ENCODE measurements around the gene FBXW4. TPM values are rescaled to one million over a fixed set of nuclear protein-coding genes. Genes with fewer than 3 reads are reported as not detected.
"Not testable (repeated sequence)": the region's sequence is repeated elsewhere in the genome, so short reads cannot be mapped to it uniquely, and the experiment has no call there.

The FBXW4 gene
- total and polyA plus RNA-seq, 4 donors, result 65.2 to 99.9 (median 73.0) TPM

DNA sequence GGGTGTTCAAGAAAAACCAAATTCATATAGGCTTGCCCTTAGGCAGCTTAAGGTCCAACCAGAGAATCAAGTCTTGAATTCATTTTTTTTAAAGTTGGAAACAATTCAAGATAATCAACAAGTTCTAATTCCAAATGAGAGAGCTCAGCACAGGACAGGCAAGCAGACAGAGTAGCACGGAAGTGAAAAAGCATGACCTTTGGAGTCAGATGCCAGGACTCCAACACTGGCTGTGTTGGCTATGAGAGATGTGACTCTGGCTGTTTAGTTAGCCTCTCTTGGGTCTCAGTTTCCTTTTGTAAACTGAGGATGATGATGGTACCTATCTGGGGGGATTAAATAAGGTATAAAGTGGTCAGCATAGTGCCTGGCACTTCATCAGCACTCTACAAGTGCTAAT lies 49.3 kb downstream of the FBXW4 start:
- no peaks in the 10 kb centered on the region for H3K9me3 ChIP-seq (ENCODE audit: control insufficient read depth, low read length)
- no peaks in the 10 kb centered on the region for H3K27me3 ChIP-seq (ENCODE audit: control insufficient read depth in 1 of 2, insufficient read depth in 2 of 2, low read length in 1 of 2)
- DNase-seq (no peak), ATAC-seq (ENCODE audit: low FRiP score) (no peak)
- intact Hi-C loops (cut with DNase I), result no loop called here
- peaks cover 0 to 3% of the 10 kb centered on the region in 2 donors for H3K36me3 ChIP-seq (ENCODE audit: control insufficient read depth in 1 of 2, insufficient read depth in 2 of 2, low read length in 1 of 2)
- H3K4me1 ChIP-seq (ENCODE audit: control insufficient read depth in 1 of 2, insufficient read depth in 2 of 2, low read length in 2 of 2), result no peaks in the 10 kb centered on the region
- no peak overlapping the region for H3K4me3 ChIP-seq (ENCODE audit: low read length in 2 of 2)
- 56 to 59% methylated on average over 1 of the region's 1 CpG for WGBS, 2 donors
- no peak overlapping the region for H3K27ac ChIP-seq (ENCODE audit: low read depth in 1 of 2, low read length in 2 of 2)

DNA sequence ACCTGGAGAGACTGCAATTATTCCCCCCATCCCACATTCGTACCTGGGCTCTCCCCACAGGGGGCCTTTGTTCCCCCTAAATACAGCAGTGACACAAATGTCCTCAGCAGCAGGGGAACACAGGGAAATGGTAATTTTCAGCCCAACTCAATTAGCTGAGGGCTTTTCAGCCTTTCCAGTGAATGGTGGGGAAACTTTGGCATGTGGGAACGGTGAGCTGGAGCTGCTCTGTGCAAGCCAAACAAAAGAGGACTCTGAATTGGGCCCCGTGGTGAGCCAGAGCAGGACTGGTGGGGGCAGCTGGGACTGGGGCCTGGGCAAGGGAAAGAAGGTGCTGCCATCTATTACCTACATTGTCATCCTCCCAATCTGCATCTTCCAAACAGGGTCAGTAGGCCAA lies 51.0 kb downstream of the FBXW4 start:
- Histone ChIP-seq H3K36me3 (ENCODE audit: control insufficient read depth in 1 of 2, insufficient read depth in 2 of 2, low read length in 1 of 2) (peaks cover 0 to 4% of the 10 kb centered on the region in 2 donors), H3K4me3 (ENCODE audit: low read length in 2 of 2) (no peak overlapping the region), H3K27ac (ENCODE audit: low read depth in 1 of 2, low read length in 2 of 2) (no peak overlapping the region), H3K27me3 (ENCODE audit: control insufficient read depth in 1 of 2, insufficient read depth in 2 of 2, low read length in 1 of 2) (no peaks in the 10 kb centered on the region), H3K4me1 (ENCODE audit: control insufficient read depth in 1 of 2, insufficient read depth in 2 of 2, low read length in 2 of 2) (no peaks in the 10 kb centered on the region), H3K9me3 (ENCODE audit: control insufficient read depth, low read length) (no peaks in the 10 kb centered on the region)
- DNase-seq (no peak), ATAC-seq (ENCODE audit: low FRiP score) (no peak)
- intact Hi-C loops (cut with DNase I), result no loop called here
- 55 to 63% methylated on average over 3 of the region's 3 CpGs for WGBS, 2 donors

DNA sequence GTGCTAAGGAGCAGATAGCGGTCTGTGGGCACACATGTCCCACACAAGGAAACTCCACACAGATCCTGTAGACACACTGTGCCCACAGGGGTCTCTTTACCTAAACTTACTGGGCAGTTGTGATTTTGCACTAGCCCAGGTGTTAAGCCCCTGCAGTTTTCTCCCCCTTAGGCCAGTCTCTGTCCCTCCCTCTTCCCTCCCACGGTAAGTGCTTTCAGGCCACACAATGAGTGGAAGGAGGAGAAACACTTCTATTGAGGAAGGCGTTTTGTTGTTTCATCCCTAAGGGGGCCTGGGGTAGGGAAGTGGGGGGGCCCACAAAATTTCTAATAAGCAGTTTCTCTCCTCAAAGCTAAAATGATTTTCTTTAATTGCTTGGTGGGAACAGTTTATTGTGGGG lies 51.4 kb downstream of the FBXW4 start:
- no peak overlapping the region for H3K27ac ChIP-seq (ENCODE audit: low read depth in 1 of 2, low read length in 2 of 2)
- no peaks in the 10 kb centered on the region for H3K27me3 ChIP-seq (ENCODE audit: control insufficient read depth in 1 of 2, insufficient read depth in 2 of 2, low read length in 1 of 2)
- no peak for ATAC-seq (ENCODE audit: low FRiP score)
- no peaks in the 10 kb centered on the region for H3K4me1 ChIP-seq (ENCODE audit: control insufficient read depth in 1 of 2, insufficient read depth in 2 of 2, low read length in 2 of 2)
- no peak overlapping the region for H3K4me3 ChIP-seq (ENCODE audit: low read length in 2 of 2)
- intact Hi-C loops (cut with DNase I), result no loop called here
- no peak for DNase-seq
- peaks cover 0 to 4% of the 10 kb centered on the region in 2 donors for H3K36me3 ChIP-seq (ENCODE audit: control insufficient read depth in 1 of 2, insufficient read depth in 2 of 2, low read length in 1 of 2)
- 77 to 89% methylated on average over 3 of the region's 3 CpGs for WGBS, 2 donors
- no peaks in the 10 kb centered on the region for H3K9me3 ChIP-seq (ENCODE audit: control insufficient read depth, low read length)

DNA sequence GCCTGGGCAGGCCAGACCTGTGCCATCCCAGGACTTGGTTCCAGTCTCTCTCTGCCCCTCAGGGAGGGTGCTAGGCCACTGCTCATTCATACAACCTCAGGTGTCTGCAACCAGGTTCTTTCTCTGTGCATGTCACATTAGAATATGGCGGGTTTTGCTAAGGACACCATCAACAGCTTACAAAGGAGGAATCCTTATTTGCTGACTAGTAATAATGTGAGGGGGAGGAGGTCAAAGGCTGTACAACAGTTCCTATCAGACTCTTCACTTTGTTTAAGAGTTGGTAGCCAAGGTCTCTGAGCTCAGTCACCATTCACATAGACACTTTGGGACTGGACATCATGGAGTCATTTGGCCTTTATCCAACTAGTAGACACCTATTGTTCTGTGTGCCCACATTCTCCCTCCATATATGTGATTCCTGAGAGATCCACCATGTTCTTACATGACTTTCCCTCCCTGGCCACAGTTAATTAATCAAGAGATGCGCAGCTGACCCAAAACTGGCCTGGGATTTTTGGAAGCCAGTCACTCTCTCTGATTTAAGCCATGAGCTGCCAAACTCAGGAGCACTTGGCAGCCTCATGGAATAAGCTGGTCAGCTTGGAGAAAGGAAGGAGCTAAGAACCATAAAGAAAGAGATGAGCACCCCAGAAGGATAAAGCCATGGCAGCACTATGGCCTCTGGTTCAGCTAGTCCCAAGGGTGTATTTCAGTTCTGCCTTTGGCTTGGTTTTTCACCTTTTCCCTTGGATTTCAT lies 55.6 kb downstream of the FBXW4 start:
- Histone ChIP-seq H3K27me3 (ENCODE audit: control insufficient read depth in 1 of 2, insufficient read depth in 2 of 2, low read length in 1 of 2) (no peaks in the 10 kb centered on the region), H3K36me3 (ENCODE audit: control insufficient read depth in 1 of 2, insufficient read depth in 2 of 2, low read length in 1 of 2) (peaks cover 3 to 6% of the 10 kb centered on the region in 2 donors), H3K9me3 (ENCODE audit: control insufficient read depth, low read length) (no peaks in the 10 kb centered on the region), H3K27ac (ENCODE audit: low read depth in 1 of 2, low read length in 2 of 2) (no peak overlapping the region), H3K4me3 (ENCODE audit: low read length in 2 of 2) (no peak overlapping the region), H3K4me1 (ENCODE audit: control insufficient read depth in 1 of 2, insufficient read depth in 2 of 2, low read length in 2 of 2) (no peaks in the 10 kb centered on the region)
- ATAC-seq (ENCODE audit: low FRiP score), result no peak
- intact Hi-C loops (cut with DNase I), result no loop called here
- WGBS, 2 donors, result 96 to 100% methylated on average over 2 of the region's 2 CpGs
- no peak for DNase-seq

DNA sequence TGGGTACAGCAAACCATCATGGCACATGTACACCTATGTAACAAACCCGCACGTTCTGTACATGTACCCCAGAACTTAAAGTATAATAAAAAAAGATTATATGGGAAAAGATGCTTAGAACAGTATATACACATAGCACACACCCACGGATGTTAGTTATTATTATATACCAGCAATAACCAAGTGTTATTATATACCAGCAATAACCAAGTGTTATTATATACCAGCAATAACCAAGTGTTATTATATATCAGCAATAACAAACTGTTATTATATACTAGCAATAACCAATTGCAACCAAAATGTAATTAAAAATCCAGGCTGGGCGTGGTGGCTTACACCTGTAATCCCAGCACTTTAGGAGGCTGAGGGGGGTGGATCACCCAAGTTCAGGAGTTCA lies 61.5 kb downstream of the FBXW4 start:
- H3K27ac ChIP-seq (ENCODE audit: low read depth in 1 of 2, low read length in 2 of 2); intact Hi-C loops (cut with DNase I); H3K4me3 ChIP-seq (ENCODE audit: low read length in 2 of 2); DNase-seq; H3K4me1 ChIP-seq (ENCODE audit: control insufficient read depth in 1 of 2, insufficient read depth in 2 of 2, low read length in 2 of 2); H3K27me3 ChIP-seq (ENCODE audit: control insufficient read depth in 1 of 2, insufficient read depth in 2 of 2, low read length in 1 of 2); H3K9me3 ChIP-seq (ENCODE audit: control insufficient read depth, low read length); H3K36me3 ChIP-seq (ENCODE audit: control insufficient read depth in 1 of 2, insufficient read depth in 2 of 2, low read length in 1 of 2); ATAC-seq (ENCODE audit: low FRiP score): not testable (repeated sequence)
- 90 to 96% methylated on average over 4 of the region's 4 CpGs for WGBS, 2 donors

DNA sequence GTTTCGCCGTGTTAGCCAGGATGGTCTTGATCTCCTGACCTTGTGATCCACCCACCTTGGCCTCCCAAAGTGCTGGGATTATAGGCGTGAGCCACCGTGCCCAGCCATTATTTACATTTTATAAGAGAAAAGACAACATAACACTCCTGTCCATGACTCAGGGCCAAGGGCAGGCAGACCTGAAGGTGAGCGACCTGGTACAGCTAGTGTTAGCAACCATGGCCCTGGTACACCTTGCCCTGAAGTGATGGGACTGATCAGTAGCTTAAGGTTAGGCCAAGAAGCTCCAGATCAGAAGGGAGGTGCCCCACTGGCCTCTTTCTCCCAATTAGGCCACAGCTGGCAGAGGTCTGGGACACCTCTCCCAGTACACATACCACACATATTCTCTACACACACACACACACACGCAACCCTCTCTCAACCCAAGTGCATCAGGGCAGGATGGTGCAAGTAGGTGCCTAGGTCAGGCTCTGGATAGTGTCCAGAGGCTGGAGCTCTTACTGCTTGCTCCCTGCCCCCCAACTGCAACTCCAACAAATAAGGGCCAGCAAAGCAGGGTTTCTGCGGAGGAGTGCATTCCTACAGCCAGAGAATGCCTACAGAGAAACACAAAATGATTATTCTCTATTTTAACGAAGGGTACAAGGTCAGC lies 63.0 kb downstream of the FBXW4 start:
- Histone ChIP-seq H3K9me3 (ENCODE audit: control insufficient read depth, low read length) (no peaks in the 10 kb centered on the region), H3K36me3 (ENCODE audit: control insufficient read depth in 1 of 2, insufficient read depth in 2 of 2, low read length in 1 of 2) (peaks cover 0 to 3% of the 10 kb centered on the region in 2 donors), H3K27ac (ENCODE audit: low read depth in 1 of 2, low read length in 2 of 2) (no peak overlapping the region), H3K27me3 (ENCODE audit: control insufficient read depth in 1 of 2, insufficient read depth in 2 of 2, low read length in 1 of 2) (no peaks in the 10 kb centered on the region), H3K4me3 (ENCODE audit: low read length in 2 of 2) (no peak overlapping the region), H3K4me1 (ENCODE audit: control insufficient read depth in 1 of 2, insufficient read depth in 2 of 2, low read length in 2 of 2) (no peaks in the 10 kb centered on the region)
- ATAC-seq (ENCODE audit: low FRiP score) (no peak), DNase-seq (no peak)
- intact Hi-C loops (cut with DNase I), result no loop called here
- WGBS, 2 donors, result 78 to 87% methylated on average over 8 of the region's 8 CpGs

DNA sequence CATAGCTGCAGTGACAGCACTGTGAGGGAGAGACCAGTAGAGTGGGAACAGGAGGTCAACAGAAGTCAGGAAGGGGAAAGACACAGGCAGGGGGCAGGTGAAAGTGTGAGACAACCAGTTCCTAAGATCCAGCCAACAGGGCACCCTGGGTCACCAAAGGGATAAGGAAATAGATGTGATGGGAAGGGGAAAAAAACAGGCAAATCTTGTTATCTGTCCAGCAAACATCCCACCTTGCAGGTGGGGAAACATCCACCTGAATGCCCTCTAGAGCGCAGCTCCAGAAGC lies 64.4 kb downstream of the FBXW4 start:
- DNase-seq (no peak), ATAC-seq (ENCODE audit: low FRiP score) (no peak)
- H3K9me3 ChIP-seq (ENCODE audit: control insufficient read depth, low read length), result no peaks in the 10 kb centered on the region
- H3K4me1 ChIP-seq (ENCODE audit: control insufficient read depth in 1 of 2, insufficient read depth in 2 of 2, low read length in 2 of 2), result no peaks in the 10 kb centered on the region
- H3K36me3 ChIP-seq (ENCODE audit: control insufficient read depth in 1 of 2, insufficient read depth in 2 of 2, low read length in 1 of 2), result peaks cover 0 to 3% of the 10 kb centered on the region in 2 donors
- H3K4me3 ChIP-seq (ENCODE audit: low read length in 2 of 2), result no peak overlapping the region
- intact Hi-C loops (cut with DNase I), result no loop called here
- 97 to 100% methylated on average over 1 of the region's 1 CpG for WGBS, 2 donors
- H3K27me3 ChIP-seq (ENCODE audit: control insufficient read depth in 1 of 2, insufficient read depth in 2 of 2, low read length in 1 of 2), result no peaks in the 10 kb centered on the region
- H3K27ac ChIP-seq (ENCODE audit: low read depth in 1 of 2, low read length in 2 of 2), result no peak overlapping the region

DNA sequence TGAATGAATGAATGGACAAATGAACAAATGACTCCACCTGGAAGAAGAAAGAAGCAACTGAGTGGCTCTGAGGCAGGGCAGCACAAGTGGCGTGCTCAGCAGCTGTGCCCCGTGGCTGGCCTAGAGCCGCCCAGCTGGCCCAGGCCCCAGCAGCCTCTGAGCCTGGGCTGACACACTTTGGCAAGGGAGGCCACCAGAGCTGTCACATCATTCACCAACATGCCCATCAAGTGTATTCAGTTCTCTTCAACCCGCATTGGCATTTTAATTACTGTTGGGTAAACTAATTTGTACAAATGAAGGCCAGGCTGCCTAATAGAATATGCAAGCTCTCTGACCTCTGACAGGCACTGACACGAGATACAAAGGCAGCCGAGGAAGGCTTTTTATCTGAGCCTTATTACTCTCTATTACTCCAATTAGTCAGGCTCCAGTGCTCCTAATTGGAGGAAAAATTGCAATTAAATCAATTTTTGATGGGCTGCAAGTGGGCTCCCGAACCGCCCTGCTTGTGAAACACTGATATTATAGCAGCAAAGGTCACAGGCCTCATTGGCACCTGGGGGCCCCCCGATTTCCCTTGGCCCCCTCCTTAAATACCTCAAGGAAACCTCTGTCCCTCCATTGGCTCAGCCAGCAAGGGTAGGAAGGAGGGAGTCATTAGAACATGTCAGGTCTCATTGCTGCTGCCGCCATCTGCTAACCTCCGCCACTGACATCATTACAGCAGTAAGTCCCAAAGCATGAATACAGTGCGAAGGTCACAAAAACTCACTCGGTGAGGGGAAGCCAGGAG lies 64.9 kb downstream of the FBXW4 start:
- no peaks in the 10 kb centered on the region for H3K9me3 ChIP-seq (ENCODE audit: control insufficient read depth, low read length)
- H3K4me1 ChIP-seq (ENCODE audit: control insufficient read depth in 1 of 2, insufficient read depth in 2 of 2, low read length in 2 of 2), result no peaks in the 10 kb centered on the region
- peaks cover 0 to 3% of the 10 kb centered on the region in 2 donors for H3K36me3 ChIP-seq (ENCODE audit: control insufficient read depth in 1 of 2, insufficient read depth in 2 of 2, low read length in 1 of 2)
- DNase-seq (no peak), ATAC-seq (ENCODE audit: low FRiP score) (no peak)
- no peak overlapping the region for H3K27ac ChIP-seq (ENCODE audit: low read depth in 1 of 2, low read length in 2 of 2)
- intact Hi-C loops (cut with DNase I), result no loop called here
- no peak overlapping the region for H3K4me3 ChIP-seq (ENCODE audit: low read length in 2 of 2)
- 88 to 89% methylated on average over 13 of the region's 13 CpGs for WGBS, 2 donors
- no peaks in the 10 kb centered on the region for H3K27me3 ChIP-seq (ENCODE audit: control insufficient read depth in 1 of 2, insufficient read depth in 2 of 2, low read length in 1 of 2)
